GM19438 (cell line): ENCODE results near the gene TOP3B.

Source experiments
- ATAC-seq: cut with Tn5 transposase; IDR thresholded peaks from one replicate; pipeline ENCODE4 v1.9.1; 2021; ENCODE audit warnings: low read depth; ENCODE audit not compliant: unreplicated experiment

TOP3B gene

DNA sequence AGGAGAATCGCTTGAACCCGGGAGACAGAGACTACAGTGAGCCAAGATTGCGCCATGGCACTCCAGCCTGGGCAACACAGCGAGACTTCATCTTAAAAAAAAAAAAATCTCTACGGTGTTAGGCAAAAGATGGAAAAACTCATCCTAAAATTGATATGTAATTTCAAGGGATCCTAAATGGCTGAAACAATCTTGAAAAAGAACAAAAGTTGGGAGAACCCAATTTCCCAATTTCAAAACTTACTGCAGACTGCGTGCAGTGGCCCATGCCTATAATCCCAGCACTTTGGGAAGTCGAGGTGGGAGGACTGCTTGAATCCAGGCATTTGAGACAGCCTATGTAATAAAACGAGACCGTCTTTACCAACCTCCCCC, 31.7 kb upstream of the TOP3B start:
- ATAC-seq, result no peak

DNA sequence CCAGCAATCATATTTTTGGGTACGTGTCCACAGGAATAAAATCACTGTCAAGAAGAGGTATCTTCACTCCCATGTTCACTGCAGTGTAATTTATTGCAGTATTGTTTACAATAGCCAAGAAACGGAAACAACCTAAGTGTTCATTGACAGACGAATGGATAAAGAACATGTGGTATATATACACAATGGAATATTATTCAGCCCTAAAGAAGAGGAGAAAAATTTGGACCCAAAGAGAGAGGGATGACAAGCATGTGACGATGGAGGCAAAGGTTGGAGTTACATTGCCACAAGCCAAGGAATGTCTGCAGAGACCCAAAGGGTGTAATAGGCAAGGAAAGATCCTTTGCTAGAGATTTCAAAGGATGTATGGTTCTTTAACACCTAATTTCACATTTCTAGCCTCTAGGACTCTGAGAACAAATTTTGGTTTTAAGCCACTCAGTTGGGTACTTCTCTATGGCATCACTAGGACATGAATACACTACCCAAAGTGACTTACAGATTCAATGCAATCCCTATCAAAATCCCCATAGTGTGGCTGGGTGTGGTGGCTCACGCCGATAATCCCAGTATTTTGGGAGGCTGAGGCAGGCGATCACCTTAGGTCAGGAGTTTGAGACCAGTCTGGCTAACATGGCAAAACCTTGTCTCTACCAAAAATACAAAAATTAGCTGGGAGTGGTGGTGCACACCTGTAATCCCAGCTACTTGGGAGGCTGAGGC, 31.1 kb upstream of the TOP3B start:
- no peak for ATAC-seq

GRCh38 chr22:22011964-22012363, 29.4 kb upstream of the TOP3B start:
- ATAC-seq, result no peak

DNA sequence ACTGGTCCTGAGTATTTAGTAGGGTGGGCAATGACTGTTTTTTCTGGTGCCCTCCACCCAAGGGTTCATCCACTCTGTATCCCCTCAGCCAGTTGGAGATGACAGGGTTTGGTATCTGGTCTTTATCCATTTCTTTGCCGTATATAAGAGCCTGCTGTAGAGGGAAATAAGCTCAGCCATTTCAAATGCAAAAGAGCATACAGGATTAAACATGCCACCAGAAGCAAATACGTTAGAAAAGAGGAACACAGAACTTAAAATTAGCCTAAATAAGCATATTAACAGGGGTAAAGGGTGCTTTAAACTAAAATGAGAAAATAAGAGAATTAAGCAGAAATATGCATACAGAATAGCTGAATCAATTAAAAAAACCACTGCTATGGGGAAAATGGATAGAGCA, 27.8 kb upstream of the TOP3B start:
- ATAC-seq, result no peak

- ATAC-seq, result no peak
These were observed 27.1 kb upstream of the TOP3B start for GRCh38 chr22:22009661-22010060.

- no peak for ATAC-seq
These were observed 24.0 kb upstream of the TOP3B start for GRCh38 chr22:22006596-22006990.

- no peak for ATAC-seq
These were observed 23.5 kb upstream of the TOP3B start for GRCh38 chr22:22005945-22006595.

- no peak for ATAC-seq
These were observed 20.6 kb upstream of the TOP3B start for GRCh38 chr22:22003233-22003632.

GRCh38 chr22:22002526-22003055, 20.0 kb upstream of the TOP3B start:
- no peak for ATAC-seq

DNA sequence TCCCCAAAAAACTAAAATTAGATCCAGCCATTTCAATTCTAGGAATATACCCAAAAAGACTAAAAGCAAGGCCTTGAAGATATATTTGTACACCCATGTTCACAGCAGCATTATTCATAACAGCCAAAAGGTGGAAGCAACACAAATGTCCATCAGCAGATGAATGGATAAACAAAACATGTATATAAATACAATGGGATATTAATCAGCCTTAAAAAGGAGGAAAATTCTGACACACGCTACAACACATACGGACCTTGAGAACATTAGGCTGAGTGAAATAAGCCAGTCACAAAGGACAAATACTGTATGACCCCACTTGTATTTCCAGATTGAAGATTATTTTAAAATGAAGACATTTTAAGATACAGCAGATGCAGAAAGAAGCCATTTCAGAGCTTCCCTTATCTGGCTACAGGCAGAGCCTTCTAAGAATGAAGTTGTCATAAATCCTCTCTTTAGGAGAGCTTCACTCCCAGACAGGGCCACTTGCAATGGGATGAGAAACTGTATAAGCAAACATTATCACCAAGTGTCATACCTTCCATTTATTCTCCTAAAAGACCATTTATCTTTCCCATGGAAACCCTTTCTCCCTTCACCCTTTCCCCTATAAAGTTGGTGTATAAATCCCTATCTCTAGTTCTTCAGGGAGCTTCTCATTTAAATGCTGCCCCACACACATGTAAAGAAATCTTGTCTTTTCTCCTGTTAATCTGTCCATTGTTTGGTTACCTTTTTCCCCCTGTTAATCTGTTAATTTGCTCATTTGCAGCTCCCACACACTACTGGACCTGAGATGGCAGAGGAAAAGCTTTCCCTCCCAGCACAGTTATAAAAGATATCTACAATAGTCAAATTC, 19.3 kb upstream of the TOP3B start:
- no peak for ATAC-seq

DNA sequence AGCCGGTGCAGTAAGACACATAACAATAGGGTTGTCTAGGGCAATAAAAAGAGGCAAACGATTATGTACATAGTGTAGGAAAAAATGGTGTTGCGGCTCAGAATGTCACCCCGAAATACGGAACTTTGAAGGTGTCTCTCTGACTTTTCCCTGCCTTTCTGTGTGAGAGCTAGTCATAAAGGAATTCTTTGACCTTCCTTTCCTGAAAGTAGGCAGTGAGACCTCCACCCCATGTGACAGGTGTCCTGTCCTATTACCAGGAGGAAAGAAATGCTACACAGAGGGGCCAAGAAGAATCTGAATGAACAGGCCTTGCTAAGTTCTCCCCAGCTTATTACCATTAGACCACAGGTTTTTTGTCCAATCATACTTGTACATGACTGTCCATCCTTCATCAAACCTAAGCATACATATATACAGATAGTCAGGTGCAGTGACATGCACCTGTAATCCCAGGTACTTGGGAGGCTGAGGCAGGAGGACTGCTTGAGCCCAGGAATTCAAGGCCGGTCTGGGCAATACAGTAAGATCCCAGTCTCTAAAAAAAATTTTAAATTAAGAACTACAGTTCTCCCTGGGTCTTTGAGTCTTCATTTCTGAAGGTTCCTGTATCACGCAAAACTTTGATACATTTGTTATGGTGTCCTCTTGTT, 16.1 kb upstream of the TOP3B start:
- ATAC-seq, result no peak

DNA sequence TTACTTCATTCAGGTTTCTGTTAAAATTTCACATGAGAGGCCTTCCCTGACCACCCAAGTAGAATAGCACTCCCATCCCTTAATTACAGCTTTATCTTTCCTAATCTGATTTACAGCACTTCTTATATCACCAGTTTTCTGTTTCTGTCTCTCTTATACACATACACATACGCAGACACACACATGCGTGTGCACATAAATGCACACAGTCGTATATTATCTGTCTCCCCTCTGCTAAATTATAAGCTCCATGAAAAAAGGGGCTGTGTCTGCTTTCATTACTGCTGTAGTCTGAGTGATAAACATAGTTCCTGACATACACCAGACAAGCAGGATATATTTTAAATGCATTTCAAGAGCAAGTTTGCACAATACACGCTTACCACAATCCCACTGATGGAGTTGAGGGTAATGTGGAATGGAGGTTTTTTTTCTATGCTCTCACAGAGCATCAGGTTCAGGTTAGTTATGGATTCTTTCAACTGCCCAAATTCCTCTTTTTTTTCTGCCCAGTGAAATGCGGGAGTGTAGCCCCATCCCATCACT, 13.7 kb upstream of the TOP3B start:
- ATAC-seq, result no peak

GRCh38 chr22:21995660-21996059, 13.1 kb upstream of the TOP3B start:
- ATAC-seq, result no peak

GRCh38 chr22:21994881-21995444, 12.4 kb upstream of the TOP3B start:
- ATAC-seq, result no peak

GRCh38 chr22:21992593-21993237, 10.1 kb upstream of the TOP3B start:
- ATAC-seq, result no peak

DNA sequence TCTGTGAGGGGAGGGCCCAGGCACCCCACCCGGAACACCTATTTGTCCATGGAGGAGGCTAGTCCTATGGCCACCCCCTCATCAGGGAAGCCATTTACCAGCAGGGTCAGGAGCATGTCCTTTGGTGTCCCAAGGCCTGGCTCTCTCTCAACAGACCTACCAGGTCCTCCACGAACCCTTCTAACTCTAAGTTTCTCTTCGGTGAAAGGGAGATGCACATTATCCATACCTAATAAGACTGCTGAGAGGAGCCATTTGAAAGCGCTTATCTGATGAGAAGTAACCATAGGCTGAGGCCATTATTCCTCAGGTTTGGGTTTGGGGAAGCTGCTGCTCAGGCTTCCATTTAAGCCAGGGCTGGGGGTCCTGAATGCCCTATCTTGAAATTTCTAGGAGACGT, 9.2 kb upstream of the TOP3B start:
- no peak for ATAC-seq

GRCh38 chr22:21991304-21991596, 8.7 kb upstream of the TOP3B start:
- ATAC-seq, result no peak

- ATAC-seq, result no peak
These were observed 8.1 kb upstream of the TOP3B start for GRCh38 chr22:21990445-21991303.

DNA sequence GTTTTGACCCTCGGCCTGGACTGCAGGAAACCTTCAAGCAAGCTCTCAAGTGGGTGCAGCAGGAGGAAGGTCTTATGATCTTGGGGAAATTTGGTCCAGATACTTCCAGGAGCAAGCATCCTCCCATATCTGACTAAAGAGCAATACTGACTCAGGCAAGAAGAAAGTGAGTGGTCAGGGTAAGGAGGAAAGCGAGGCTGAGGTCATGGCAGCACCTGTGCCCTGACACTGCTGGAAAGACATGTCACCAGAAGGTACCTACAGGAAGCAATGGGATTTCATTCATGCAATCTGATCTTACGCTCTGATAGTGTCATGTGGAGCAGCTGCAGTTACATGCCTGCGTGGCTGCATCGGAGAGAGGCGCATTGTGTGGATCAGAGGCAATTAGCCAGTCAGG, 6.5 kb upstream of the TOP3B start:
- no peak for ATAC-seq
